ENCODE measurements around the gene TXNRD3. TPM values are rescaled to one million over a fixed set of nuclear protein-coding genes. Genes with fewer than 3 reads are reported as not detected.
A peak's percentile ranks its signal among the peaks of the same experiment; 100 is the strongest.
"Not testable (repeated sequence)": the region's sequence is repeated elsewhere in the genome, so short reads cannot be mapped to it uniquely, and the experiment has no call there.

TXNRD3 gene
- total RNA-seq, 1 experiment from 2014 or later: 12.9 TPM

- Mint-ChIP-seq H3K27ac (ENCODE audit: low read depth, unreplicated experiment) (no peak overlapping the region), H3K4me3 (ENCODE audit: unreplicated experiment) (no peak overlapping the region), H3K9me3 (ENCODE audit: unreplicated experiment) (no peaks in the 10 kb centered on the region), H3K36me3 (ENCODE audit: insufficient read depth, unreplicated experiment) (peaks cover 52% of the 10 kb centered on the region), H3K4me1 (ENCODE audit: insufficient read depth, unreplicated experiment) (no peaks in the 10 kb centered on the region), H3K27me3 (ENCODE audit: insufficient read depth, unreplicated experiment) (no peaks in the 10 kb centered on the region)
- DNase-seq (ENCODE audit: unreplicated experiment): peak; percentile 14
- BruUV-seq (replicated peaks): no TSS peak
- TF ChIP-seq CTCF (IDR thresholded peaks at IDR 0.05; ENCODE audit: unreplicated experiment): no peak
- ChIA-PET POLR2A (interaction anchor here (1.2 kb wide), 1 partner anchor 12 kb away, joined by 3 read pairs; no protein-coding TSS in a partner anchor), CTCF (interaction anchor here (0.6 to 0.7 kb wide), 2 partner anchors 25 to 436 kb away, joined by 3 to 4 read pairs; no protein-coding TSS in a partner anchor)
- intact Hi-C loops (cut with micrococcal nuclease): no loop called here
Observed at GRCh38 chr3:126634803-126635202, 20.1 kb downstream of the TXNRD3 start.

GRCh38 chr3:126630020-126630419, 24.9 kb downstream of the TXNRD3 start:
- Mint-ChIP-seq H3K4me1 (ENCODE audit: insufficient read depth, unreplicated experiment) (no peaks in the 10 kb centered on the region), H3K36me3 (ENCODE audit: insufficient read depth, unreplicated experiment) (peaks cover 32% of the 10 kb centered on the region), H3K4me3 (ENCODE audit: unreplicated experiment) (no peak overlapping the region), H3K9me3 (ENCODE audit: unreplicated experiment) (no peaks in the 10 kb centered on the region), H3K27ac (ENCODE audit: low read depth, unreplicated experiment) (no peak overlapping the region), H3K27me3 (ENCODE audit: insufficient read depth, unreplicated experiment) (no peaks in the 10 kb centered on the region)
- TF ChIP-seq CTCF (IDR thresholded peaks at IDR 0.05; ENCODE audit: unreplicated experiment): no peak
- intact Hi-C loops (cut with micrococcal nuclease): no loop called here
- POLR2A ChIA-PET: no interaction called here
- no TSS peak for BruUV-seq (replicated peaks)
- no peak for DNase-seq (ENCODE audit: unreplicated experiment)
- CTCF ChIA-PET: no interaction called here

GRCh38 chr3:126625735-126626134, 29.2 kb downstream of the TXNRD3 start:
- H3K4me3 Mint-ChIP-seq (ENCODE audit: unreplicated experiment); CTCF ChIA-PET; H3K9me3 Mint-ChIP-seq (ENCODE audit: unreplicated experiment); BruUV-seq (replicated peaks); intact Hi-C loops (cut with micrococcal nuclease); H3K27me3 Mint-ChIP-seq (ENCODE audit: insufficient read depth, unreplicated experiment); DNase-seq (ENCODE audit: unreplicated experiment); H3K27ac Mint-ChIP-seq (ENCODE audit: low read depth, unreplicated experiment): not testable (repeated sequence)
- H3K36me3 Mint-ChIP-seq (ENCODE audit: insufficient read depth, unreplicated experiment): peaks cover 24% of the 10 kb centered on the region
- H3K4me1 Mint-ChIP-seq (ENCODE audit: insufficient read depth, unreplicated experiment): peaks cover 15% of the 10 kb centered on the region
- POLR2A ChIA-PET: interaction anchor here (0.7 kb wide), 1 partner anchor 486 kb away, joined by 3 read pairs; no protein-coding TSS in a partner anchor

GRCh38 chr3:126622694-126623093, 32.2 kb downstream of the TXNRD3 start:
- Mint-ChIP-seq H3K27me3 (ENCODE audit: insufficient read depth, unreplicated experiment) (no peaks in the 10 kb centered on the region), H3K4me3 (ENCODE audit: unreplicated experiment) (no peak overlapping the region), H3K27ac (ENCODE audit: low read depth, unreplicated experiment) (no peak overlapping the region), H3K9me3 (ENCODE audit: unreplicated experiment) (no peaks in the 10 kb centered on the region), H3K36me3 (ENCODE audit: insufficient read depth, unreplicated experiment) (peaks cover 23% of the 10 kb centered on the region), H3K4me1 (ENCODE audit: insufficient read depth, unreplicated experiment) (peaks cover 32% of the 10 kb centered on the region)
- DNase-seq (ENCODE audit: unreplicated experiment): no peak
- no peak for TF ChIP-seq CTCF (IDR thresholded peaks at IDR 0.05; ENCODE audit: unreplicated experiment)
- intact Hi-C loops (cut with micrococcal nuclease): no loop called here
- BruUV-seq (replicated peaks): no TSS peak
- CTCF ChIA-PET: interaction anchor here (0.9 kb wide), 1 partner anchor 99 kb away, joined by 3 read pairs; no protein-coding TSS in a partner anchor
- POLR2A ChIA-PET: interaction anchor here (1.1 to 1.3 kb wide), 2 partner anchors 13 to 19 kb away, joined by 3 read pairs; no protein-coding TSS in a partner anchor
